Activated T-cell treated with anti-CD3 and anti-CD28 coated beads for 24 hours (primary cell): Measurements from ENCODE around the gene GPATCH11.

Experiments
- DNase-seq: peaks from one replicate; pipeline ENCODE4 v3.0.0-alpha.2; 2020; ENCODE audit warnings: low read depth

Gene GPATCH11

GRCh38 chr2:37083873-37084794, at the start of gene GPATCH11, which contains the start of gene HEATR5B:
GPATCH11 (plus strand) TSS chr2:37084518; CDS start chr2:37088382, 3,864 bp downstream.
HEATR5B (minus strand) TSS chr2:37084372; CDS start chr2:37083414, 958 bp downstream.
- peak; percentile 92 for DNase-seq

GRCh38 chr2:37037771-37038170, 46.5 kb upstream of the GPATCH11 start:
- DNase-seq, result no peak

DNA sequence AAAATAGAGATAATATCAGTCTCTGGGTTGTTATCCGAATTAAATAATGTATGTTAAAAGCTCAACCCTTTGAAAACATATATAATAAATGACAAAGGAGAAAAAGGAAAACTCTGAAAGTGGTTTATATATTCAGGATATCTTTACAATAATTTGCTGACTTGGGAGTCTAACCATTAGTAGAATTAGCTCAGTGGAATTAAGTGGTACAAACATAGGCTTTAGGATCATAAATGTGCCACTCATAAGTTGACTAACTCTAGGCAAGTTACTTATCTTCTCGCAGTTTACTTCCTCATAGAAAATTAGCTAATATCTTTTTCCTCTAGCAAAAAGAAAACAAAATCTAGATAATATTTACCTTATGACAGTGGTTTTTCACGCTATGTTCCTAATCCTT, 44.7 kb upstream of the GPATCH11 start:
- DNase-seq, result no peak

GRCh38 chr2:37052600-37053332, 31.6 kb upstream of the GPATCH11 start:
- no peak for DNase-seq

DNA sequence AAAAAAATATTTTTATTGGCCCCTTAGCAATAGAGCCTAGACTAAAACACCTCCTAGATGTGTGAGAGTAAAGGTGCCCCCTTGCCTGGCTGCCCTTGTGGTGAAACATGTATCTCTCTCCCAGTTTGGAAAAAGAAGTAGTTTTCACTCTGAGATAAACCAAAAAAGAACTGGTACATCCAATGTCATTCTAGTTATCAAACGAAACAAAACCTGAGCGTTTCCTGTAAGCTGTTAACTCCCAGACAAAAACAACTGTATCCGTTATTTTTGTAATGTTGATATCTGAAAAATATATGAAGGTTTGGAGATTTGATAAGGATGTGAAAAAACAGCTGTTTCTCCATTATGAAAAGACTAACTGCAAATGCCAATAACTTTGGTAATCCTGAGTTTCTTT, 24.5 kb upstream of the GPATCH11 start:
- DNase-seq, result no peak

- DNase-seq, result no peak
Measured at GRCh38 chr2:37060446-37060845, 23.9 kb upstream of the GPATCH11 start.

- DNase-seq, result no peak
Measured at GRCh38 chr2:37061013-37061711, 23.2 kb upstream of the GPATCH11 start.

GRCh38 chr2:37061776-37062175, 22.5 kb upstream of the GPATCH11 start:
- DNase-seq, result no peak

DNA sequence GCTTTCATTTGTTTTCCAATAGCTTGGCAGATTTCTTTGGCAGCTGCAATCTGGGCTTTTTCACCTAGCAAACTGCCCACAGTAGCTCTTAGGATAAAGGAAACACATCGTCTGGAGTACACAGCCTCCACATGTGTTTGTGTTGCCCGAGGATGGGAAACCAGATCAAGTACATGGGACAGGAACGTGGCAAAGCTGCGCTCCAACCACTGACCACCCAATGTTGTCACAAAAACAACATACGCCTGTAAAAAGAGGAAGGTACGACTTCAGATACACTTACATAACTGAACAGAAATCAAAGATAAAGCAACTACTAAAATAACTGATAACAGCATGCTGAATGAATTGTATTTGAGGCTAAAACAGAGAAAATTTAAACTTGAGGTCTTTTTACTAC, 15.6 kb upstream of the GPATCH11 start:
- DNase-seq, result no peak

DNA sequence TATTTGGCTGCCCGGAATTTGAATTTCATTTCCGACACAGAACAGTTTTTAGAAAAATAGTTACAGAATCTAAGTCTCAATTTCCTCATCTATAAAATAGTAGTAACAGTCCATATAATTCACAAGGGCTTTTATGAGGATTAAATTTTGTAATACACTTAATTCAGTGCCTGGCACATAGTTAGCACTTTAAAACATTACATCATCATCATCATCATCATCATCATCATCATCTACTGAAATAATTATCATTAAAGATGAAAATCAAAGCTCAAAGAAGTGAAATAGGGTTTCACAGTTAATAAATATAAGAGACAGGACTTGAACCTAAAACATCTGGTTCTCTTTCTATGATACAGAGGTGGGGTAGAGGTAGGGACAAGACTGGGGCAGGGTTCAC, 13.4 kb upstream of the GPATCH11 start:
- DNase-seq, result no peak

GRCh38 chr2:37080266-37080665, 4.1 kb upstream of the GPATCH11 start:
- no peak for DNase-seq

DNA sequence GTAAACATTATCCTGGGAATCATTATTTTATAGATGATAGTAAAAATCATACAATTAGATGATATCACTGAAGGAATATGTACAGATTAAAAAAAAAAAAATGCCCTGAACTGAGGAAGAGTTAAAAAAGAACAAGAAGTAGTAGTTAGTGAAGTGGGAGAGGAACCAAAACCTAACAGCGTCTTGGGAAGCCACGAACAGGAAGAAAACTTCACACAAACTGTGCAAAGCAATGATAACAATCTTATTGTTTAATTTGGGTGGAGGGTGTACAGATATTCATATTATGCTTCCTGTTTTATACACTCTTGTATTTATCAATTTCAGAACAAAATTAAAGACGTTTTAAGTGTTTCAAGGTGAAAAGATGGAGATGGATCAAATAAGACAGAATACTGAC, 3.6 kb upstream of the GPATCH11 start:
- no peak for DNase-seq

DNA sequence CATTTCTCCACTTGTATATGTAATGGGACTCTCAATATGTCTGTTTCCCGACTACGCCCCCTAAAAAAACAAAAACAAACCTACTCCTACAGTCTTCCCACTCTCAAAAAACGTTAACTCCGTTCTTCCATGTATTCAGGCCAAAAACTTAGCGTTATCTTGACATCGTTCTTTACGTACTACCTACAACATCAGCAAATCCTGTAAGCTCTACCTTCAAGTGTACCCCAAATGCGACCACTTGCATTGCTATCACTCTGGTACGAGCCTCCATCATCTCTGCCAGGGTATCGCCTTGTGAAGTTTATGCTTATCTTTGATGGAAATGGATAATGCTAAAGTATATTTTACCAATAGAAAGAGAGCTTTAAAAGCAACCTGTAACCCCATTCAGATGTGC, 479 bp downstream of the GPATCH11 start:
- no peak for DNase-seq

GRCh38 chr2:37085731-37086147, 1.4 kb downstream of the GPATCH11 start:
- DNase-seq, result no peak

DNA sequence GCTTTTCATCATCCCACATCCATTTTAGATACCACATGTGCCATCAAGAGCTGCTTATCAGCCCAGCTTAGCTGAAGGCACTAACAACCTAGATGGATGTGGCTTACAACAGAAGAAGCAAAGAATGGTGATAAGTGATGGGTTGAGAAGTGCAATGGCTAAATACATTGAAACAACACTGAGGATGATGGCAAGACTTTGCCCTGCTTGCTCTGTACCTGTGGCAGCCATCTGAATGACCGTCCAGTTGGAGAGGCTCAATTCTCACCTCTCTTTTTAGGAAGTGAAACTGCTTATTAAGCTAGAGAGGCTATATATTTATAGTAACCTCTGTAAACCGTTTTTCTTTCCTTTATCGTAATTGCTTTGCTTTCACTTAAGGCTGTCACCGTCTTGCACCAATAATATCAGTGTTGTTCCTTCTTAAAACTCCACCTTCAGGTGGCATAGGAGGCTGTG, 5.7 kb downstream of the GPATCH11 start:
- DNase-seq, result no peak

DNA sequence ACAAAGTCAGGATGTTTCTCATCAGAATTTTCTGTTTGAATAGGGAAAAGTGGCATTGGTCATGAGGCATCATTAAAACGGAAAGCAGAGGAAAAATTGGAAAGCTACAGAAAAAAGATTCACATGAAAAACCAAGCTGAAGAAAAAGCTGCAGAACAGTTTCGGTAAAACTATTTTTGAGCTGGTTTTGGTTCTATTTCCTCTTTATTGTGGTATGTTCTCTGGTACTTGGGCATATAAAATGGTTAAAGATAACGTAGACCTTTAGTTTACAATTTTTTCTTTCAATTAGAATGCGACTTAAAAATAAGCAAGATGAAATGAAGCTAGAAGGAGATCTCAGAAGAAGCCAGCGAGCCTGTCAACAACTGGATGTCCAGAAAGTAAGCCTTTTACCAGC, 7.6 kb downstream of the GPATCH11 start:
- DNase-seq, result no peak

DNA sequence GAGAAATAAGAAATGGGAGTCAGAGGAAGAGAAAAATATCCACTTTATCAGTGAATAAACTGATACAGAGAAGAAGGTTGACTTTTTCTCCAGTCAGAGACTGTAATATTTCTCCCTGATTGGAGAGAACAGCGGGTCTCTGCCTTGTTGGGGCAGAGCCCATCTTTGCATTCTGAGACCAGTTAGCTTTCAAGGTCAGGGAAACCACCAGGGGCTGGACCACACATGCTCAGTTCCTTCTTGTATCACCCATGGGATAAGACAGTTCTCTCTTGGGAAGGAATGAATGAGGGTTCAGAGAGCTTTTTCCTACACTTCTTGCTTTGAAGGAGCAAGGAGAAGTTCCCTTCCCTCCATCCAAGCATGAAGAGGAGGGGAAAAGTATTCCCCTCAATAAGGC, 12.2 kb downstream of the GPATCH11 start:
- DNase-seq, result no peak

DNA sequence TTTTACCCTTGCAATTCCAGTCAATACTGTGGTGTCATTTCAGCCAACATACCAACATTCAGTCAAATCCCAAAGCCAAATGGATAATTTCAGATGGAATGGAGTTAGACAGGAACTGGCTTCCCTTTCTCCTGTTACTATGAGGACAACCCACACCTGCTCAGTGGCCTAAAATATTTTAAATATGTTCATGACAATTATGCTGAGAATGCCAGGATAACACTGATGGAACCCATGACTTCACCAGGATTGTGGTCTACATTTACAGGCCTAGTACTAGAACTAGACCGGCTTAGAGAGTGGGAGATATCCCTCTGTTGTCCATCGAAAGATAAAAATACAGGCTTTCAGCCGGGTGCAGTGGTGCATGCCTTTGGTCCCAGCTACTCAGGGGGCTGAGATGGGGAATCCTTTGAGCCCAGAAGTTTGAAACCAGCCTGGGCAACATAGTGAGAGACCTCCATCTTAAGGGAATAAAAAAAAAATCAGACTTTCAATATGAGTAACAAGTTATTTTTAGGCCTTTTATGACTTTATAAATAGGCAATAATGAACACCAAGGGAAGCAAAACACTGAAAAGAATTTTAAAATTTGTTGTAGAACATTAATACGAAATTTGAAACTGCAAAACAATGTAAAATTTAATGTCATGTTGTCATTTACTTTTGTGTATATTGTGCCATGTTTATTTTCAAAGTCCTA, 14.2 kb downstream of the GPATCH11 start:
- DNase-seq, result no peak

DNA sequence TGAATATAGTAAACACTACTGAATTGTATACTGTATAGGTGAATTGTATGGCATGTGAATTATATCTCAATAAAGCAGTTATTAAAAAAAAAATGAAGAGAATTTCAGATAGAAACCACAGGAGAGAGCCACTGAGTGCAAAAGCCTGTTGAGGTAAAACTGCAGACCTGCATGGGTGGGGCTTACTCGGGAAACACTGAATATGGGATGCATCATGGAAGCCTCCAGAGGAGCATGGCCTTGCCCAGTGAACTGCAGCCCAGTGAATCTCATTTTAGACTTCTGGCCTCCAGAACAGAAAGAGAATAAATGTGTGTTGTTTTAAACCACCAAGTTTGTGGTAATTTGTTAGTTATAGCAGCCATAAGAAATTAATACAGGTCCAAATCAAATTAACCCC, 15.7 kb downstream of the GPATCH11 start:
- no peak for DNase-seq

DNA sequence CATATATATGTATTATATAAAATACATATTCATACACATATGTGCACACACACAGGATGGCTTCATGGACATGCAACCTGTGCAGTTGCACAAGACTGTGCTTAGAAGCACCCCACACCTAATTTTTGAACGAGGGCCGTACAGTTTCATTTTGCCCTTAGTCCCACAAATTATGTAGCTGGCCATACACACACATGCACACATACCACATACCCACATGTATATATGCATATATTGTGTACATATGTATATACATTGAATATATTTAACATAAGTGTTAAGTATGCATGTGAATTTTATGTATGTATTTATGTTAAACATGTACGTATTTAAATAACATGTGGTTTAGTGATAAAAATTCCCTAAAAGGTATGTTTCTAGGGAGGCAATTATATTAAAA, 18.3 kb downstream of the GPATCH11 start:
- no peak for DNase-seq

DNA sequence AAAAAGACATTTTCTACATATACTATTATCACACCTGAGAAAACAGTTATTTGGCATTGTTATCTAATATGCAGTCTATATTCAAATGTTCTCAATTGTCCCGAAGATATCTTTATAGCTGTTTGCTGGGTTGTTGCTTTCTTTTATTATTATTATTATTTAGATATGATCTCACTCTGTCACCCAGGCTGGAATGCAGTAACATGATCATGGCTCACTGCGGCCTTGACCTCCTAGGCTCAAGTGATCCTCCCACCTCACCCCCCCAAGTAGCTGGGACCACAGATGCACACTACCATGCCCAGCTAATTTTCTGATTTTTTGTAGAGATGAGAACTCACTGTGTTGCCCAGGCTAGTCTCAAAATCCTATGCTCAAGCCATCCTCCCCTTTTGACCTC, 19.9 kb downstream of the GPATCH11 start:
- DNase-seq, result no peak

DNA sequence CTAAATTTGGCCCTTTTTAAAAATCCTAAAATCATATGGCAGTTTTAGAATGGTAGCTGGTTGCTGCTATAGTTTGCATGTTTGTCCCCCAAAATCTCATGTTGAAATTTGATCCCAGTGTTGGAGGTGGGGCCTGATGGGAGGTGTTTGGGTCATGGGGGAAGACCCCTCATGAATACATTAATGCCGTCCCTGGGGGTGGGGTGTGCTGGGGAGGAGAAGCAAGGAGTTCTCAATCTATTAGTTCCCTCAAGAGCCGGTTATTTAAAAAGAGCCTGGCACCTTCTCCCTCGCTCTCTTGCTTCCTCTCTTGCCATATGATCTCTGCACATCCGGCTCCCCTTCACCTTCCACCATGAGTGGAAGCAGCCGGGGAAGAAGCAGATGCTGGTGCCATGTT, 20.8 kb downstream of the GPATCH11 start:
- no peak for DNase-seq
